Measurements from ENCODE around the gene MYZAP. TPM values are rescaled to one million over a fixed set of nuclear protein-coding genes. Genes with fewer than 3 reads are reported as not detected.

The MYZAP gene
- total and polyA plus RNA-seq, 9 of the 15 experiments (the other 6 are each of a cell fraction or from before 2014, with no cell fraction given): 0.03 TPM; not detected in 8

GRCh38 chr15:57728436-57728835 lies 136.7 kb downstream of the MYZAP start:
- Histone ChIP-seq H3K27me3 (ENCODE audit: control insufficient read depth in 2 of 2, insufficient read depth in 2 of 2, low read length in 2 of 2) (no peaks in the 10 kb centered on the region; a peak in 1 of 5 replicates), H3K36me3 (ENCODE audit: control insufficient read depth, insufficient read depth, low read length) (no peaks in the 10 kb centered on the region; the same call in 2 of the 3 replicates), H3K9me3 (replicated peaks; ENCODE audit: control insufficient read depth, insufficient read depth, low read depth, low read length) (no peaks in the 10 kb centered on the region), H4K20me1 (replicated peaks; ENCODE audit: control insufficient read depth, insufficient read depth, low read length) (no peaks in the 10 kb centered on the region), H3K9me1 (ENCODE audit: control insufficient read depth, insufficient read depth, low read length) (no peaks in the 10 kb centered on the region), H3K4me2 (ENCODE audit: insufficient read depth, low read length) (no peak overlapping the region), H2AFZ (ENCODE audit: low read depth, low read length) (no peak overlapping the region), H3K79me2 (ENCODE audit: control insufficient read depth, insufficient read depth, low read length) (no peaks in the 10 kb centered on the region), H3K4me3 (no peak overlapping the region), H3K27ac (ENCODE audit: extremely low read depth, low read depth, low read length) (no peak overlapping the region), H3K9ac (ENCODE audit: insufficient read depth in 1 of 2, low read depth in 2 of 2, low read length in 2 of 2) (no peak overlapping the region), H3K4me1 (replicated peaks in 1 of 2; ENCODE audit: control insufficient read depth in 2 of 2, insufficient read depth in 2 of 2, low read length in 2 of 2) (peaks cover 0 to 14% of the 10 kb centered on the region in 2 experiments; a peak in 3 of 5 replicates)
- intact Hi-C loops (cut with micrococcal nuclease) (no loop called here), in situ Hi-C loops (cut with MboI) (loop anchor here (25.0 kb wide), 1 partner anchor 334 kb away; the partner anchor contains the start of gene ALDH1A2)
- WGBS (ENCODE audit: insufficient coverage, low coverage, missing lambda C conversion rate): 39% methylated on average over 8 of the region's 8 CpGs
- no TSS peak for BruUV-seq (replicated peaks)
- FAIRE-seq: no peak
- ATAC-seq: no peak
- POLR2A ChIA-PET: no interaction called here
- TF ChIP-seq CBFA2T3 (IDR thresholded peaks at IDR 0.05) (no peak), ZNF551 (CRISPR knock-in tag; IDR thresholded peaks at IDR 0.05) (no peak), NFATC3 (IDR thresholded peaks at IDR 0.05) (no peak), ZC3H4 (CRISPR knock-in tag; IDR thresholded peaks at IDR 0.05; ENCODE audit: borderline replicate concordance) (no peak)
- no peak for DNase-seq (ENCODE audit: extremely low read depth in 1 of 4, low spot score in 3 of 4)
- CTCF ChIA-PET (ENCODE audit: low intra/inter-chr PET ratio): no interaction called here

GRCh38 chr15:57730876-57731275 lies 139.2 kb downstream of the MYZAP start:
- intact Hi-C loops (cut with micrococcal nuclease) (loop anchor here (5.0 kb wide), 2 partner anchors 341 to 451 kb away; no protein-coding TSS in a partner anchor), in situ Hi-C loops (cut with MboI) (loop anchor here (25.0 kb wide), 1 partner anchor 331 kb away; the partner anchor contains the start of gene ALDH1A2)
- Histone ChIP-seq H3K27me3 (ENCODE audit: control insufficient read depth in 2 of 2, insufficient read depth in 2 of 2, low read length in 2 of 2) (no peaks in the 10 kb centered on the region; a peak in 1 of 5 replicates), H3K9ac (ENCODE audit: insufficient read depth in 1 of 2, low read depth in 2 of 2, low read length in 2 of 2) (no peak overlapping the region), H3K4me1 (replicated peaks in 1 of 2; ENCODE audit: control insufficient read depth in 2 of 2, insufficient read depth in 2 of 2, low read length in 2 of 2) (peaks cover 0 to 14% of the 10 kb centered on the region in 2 experiments; a peak in 3 of 5 replicates), H3K27ac (ENCODE audit: extremely low read depth, low read depth, low read length) (no peak overlapping the region), H3K4me2 (ENCODE audit: insufficient read depth, low read length) (no peak overlapping the region), H3K9me1 (ENCODE audit: control insufficient read depth, insufficient read depth, low read length) (no peaks in the 10 kb centered on the region), H2AFZ (ENCODE audit: low read depth, low read length) (no peak overlapping the region), H3K4me3 (no peak overlapping the region), H3K79me2 (ENCODE audit: control insufficient read depth, insufficient read depth, low read length) (no peaks in the 10 kb centered on the region), H4K20me1 (replicated peaks; ENCODE audit: control insufficient read depth, insufficient read depth, low read length) (no peaks in the 10 kb centered on the region), H3K9me3 (replicated peaks; ENCODE audit: control insufficient read depth, insufficient read depth, low read depth, low read length) (no peaks in the 10 kb centered on the region), H3K36me3 (ENCODE audit: control insufficient read depth, insufficient read depth, low read length) (no peaks in the 10 kb centered on the region; the same call in 2 of the 3 replicates)
- FAIRE-seq (no peak), DNase-seq (ENCODE audit: extremely low read depth in 1 of 4, low spot score in 3 of 4) (no peak), ATAC-seq (no peak)
- no peak for TF ChIP-seq IFI16 (CRISPR knock-in tag; IDR thresholded peaks at IDR 0.05)
- TF ChIP-seq NCOA6 (IDR thresholded peaks at IDR 0.05): no peak
- TF ChIP-seq NR4A1 (CRISPR knock-in tag; IDR thresholded peaks at IDR 0.05): no peak
- TF ChIP-seq NR4A1 (tag; IDR thresholded peaks at IDR 0.05): no peak
- 51% methylated on average over 5 of the region's 5 CpGs for WGBS (ENCODE audit: insufficient coverage, low coverage, missing lambda C conversion rate)
- POLR2A ChIA-PET: interaction anchor here (1.3 to 1.4 kb wide), 2 partner anchors 24 to 89 kb away, joined by 4 to 5 read pairs; partner anchors contain the start of gene POLR2M
- BruUV-seq (replicated peaks): no TSS peak
- CTCF ChIA-PET (ENCODE audit: low intra/inter-chr PET ratio): no interaction called here
